Liver (tissue), 9 donors: ENCODE data around the gene LINGO3. TPM values are rescaled to one million over a fixed set of nuclear protein-coding genes. Genes with fewer than 3 reads are reported as not detected.

ENCODE experiments used
- DNase-seq: peaks from one replicate; pipeline ENCODE4 v3.0.0-alpha.2; 2017; ENCODE audit warnings: low spot score
- H3K27ac ChIP-seq, 2 donors: one replicate each; pipeline ENCODE4 v1.7.0; 2013; ENCODE audit warnings: inconsistent platforms in 2 of 2, low read length in 2 of 2, control low read depth in 1 of 2, low read depth in 1 of 2, mild to moderate bottlenecking in 1 of 2
- H3K27me3 ChIP-seq, 4 donors: one replicate each; pipeline versions ENCODE4 v1.6.1 to v1.7.0; 2013; ENCODE audit warnings: low read length in 3 of 4, inconsistent platforms in 1 of 4, mild to moderate bottlenecking in 1 of 4, moderate library complexity in 1 of 4; ENCODE audit not compliant: control insufficient read depth in 4 of 4, insufficient read depth in 4 of 4
- H3K36me3 ChIP-seq, 4 donors: one replicate each; pipeline versions ENCODE4 v1.6.1 to v1.7.0; 2013; ENCODE audit warnings: low read length in 3 of 4, mild to moderate bottlenecking in 3 of 4, low read depth in 1 of 4, moderate library complexity in 1 of 4; ENCODE audit not compliant: control insufficient read depth in 4 of 4, insufficient read depth in 3 of 4
- H3K4me1 ChIP-seq, 4 donors: one replicate each; pipeline versions ENCODE4 v1.6.1 to v1.7.0; 2013; ENCODE audit warnings: low read length in 3 of 4, mild to moderate bottlenecking in 3 of 4, moderate library complexity in 1 of 4; ENCODE audit not compliant: control insufficient read depth in 4 of 4, insufficient read depth in 4 of 4
- H3K4me3 ChIP-seq, 3 donors: one replicate each; pipeline versions ENCODE4 v1.6.1 to v1.7.0; 2013; ENCODE audit warnings: low read length in 3 of 3, control low read depth in 1 of 3, low read depth in 1 of 3, mild to moderate bottlenecking in 1 of 3
- H3K9ac ChIP-seq, 2 donors: one replicate each; pipeline ENCODE4 v1.7.0; 2013; ENCODE audit warnings: low read length in 2 of 2, mild to moderate bottlenecking in 2 of 2, moderate library complexity in 2 of 2, control low read depth in 1 of 2, low read depth in 1 of 2
- H3K9me3 ChIP-seq, 4 donors: one replicate each; pipeline versions ENCODE4 v1.6.1 to v1.7.0; 2013; ENCODE audit warnings: low read length in 3 of 4; ENCODE audit not compliant: control insufficient read depth in 4 of 4
- ATF3 ChIP-seq: IDR thresholded peaks from 2 replicates; pipeline ENCODE4 v1.6.1; 2016; ENCODE audit warnings: antibody characterized with exemption
- CTCF ChIP-seq: fragments of 150-350 bp; IDR thresholded peaks from 2 replicates; pipeline ENCODE4 v1.5.1; 2017; ENCODE audit warnings: improper control_type of control experiment, low read depth, low read length; ENCODE audit not compliant: missing input control
- EGR1 ChIP-seq, 2 donors: IDR thresholded peaks; 2 replicates each; pipeline ENCODE4 v1.6.1; 2016 to 2018; ENCODE audit warnings: antibody characterized with exemption in 2 of 2, low read depth in 2 of 2
- FOXA1 ChIP-seq: IDR thresholded peaks from 2 replicates; pipeline ENCODE4 v1.6.1; 2016; ENCODE audit warnings: antibody characterized with exemption
- FOXA2 ChIP-seq: IDR thresholded peaks from 2 replicates; pipeline ENCODE4 v1.6.1; 2016; ENCODE audit warnings: antibody characterized with exemption
- GABPA ChIP-seq, 2 donors: IDR thresholded peaks in 1 of 2; conservative IDR thresholded peaks in 1 of 2; 2 replicates each; pipeline ENCODE4 v1.6.1; 2016; ENCODE audit warnings: antibody characterized with exemption in 2 of 2, mild to moderate bottlenecking in 1 of 2, moderate library complexity in 1 of 2
- HNF4A ChIP-seq, 2 donors: conservative IDR thresholded peaks; 2 replicates each; pipeline ENCODE4 v1.6.1; 2016; ENCODE audit warnings: antibody characterized with exemption in 2 of 2, mild to moderate bottlenecking in 2 of 2
- HNF4G ChIP-seq: IDR thresholded peaks from 2 replicates; pipeline ENCODE4 v1.6.1; 2016; ENCODE audit warnings: antibody characterized with exemption
- JUND ChIP-seq, 2 donors: IDR thresholded peaks; 2 replicates each; pipeline ENCODE4 v1.6.1; 2016; ENCODE audit warnings: antibody characterized with exemption in 2 of 2
- MAX ChIP-seq: IDR thresholded peaks from 2 replicates; pipeline ENCODE4 v1.6.1; 2016; ENCODE audit warnings: antibody characterized with exemption
- NR2F2 ChIP-seq: IDR thresholded peaks from 2 replicates; pipeline ENCODE4 v1.6.1; 2016; ENCODE audit warnings: antibody characterized with exemption
- RAD21 ChIP-seq, 2 donors: IDR thresholded peaks; 2 replicates each; pipeline ENCODE4 v1.6.1; 2016; ENCODE audit warnings: antibody characterized with exemption in 2 of 2, mild to moderate bottlenecking in 2 of 2
- REST ChIP-seq: IDR thresholded peaks from 2 replicates; pipeline ENCODE4 v1.6.1; 2016; ENCODE audit warnings: antibody characterized with exemption, mild to moderate bottlenecking
- RXRA ChIP-seq, 2 donors: IDR thresholded peaks; 2 replicates each; pipeline ENCODE4 v1.6.1; 2017 to 2018; ENCODE audit warnings: antibody characterized with exemption in 2 of 2, mild to moderate bottlenecking in 1 of 2
- SP1 ChIP-seq: IDR thresholded peaks from 2 replicates; pipeline ENCODE4 v1.6.1; 2018; ENCODE audit warnings: antibody characterized with exemption, mild to moderate bottlenecking
- TAF1 ChIP-seq: conservative IDR thresholded peaks from 2 replicates; pipeline ENCODE4 v1.6.1; 2016; ENCODE audit warnings: antibody characterized with exemption, mild to moderate bottlenecking
- YY1 ChIP-seq: IDR thresholded peaks from 2 replicates; pipeline ENCODE4 v1.6.1; 2016; ENCODE audit warnings: antibody characterized with exemption, mild to moderate bottlenecking
- ZBTB33 ChIP-seq: IDR thresholded peaks from 2 replicates; pipeline ENCODE4 v1.6.1; 2016; ENCODE audit warnings: antibody characterized with exemption
- WGBS: extraction: QIAGEN DNeasy Blood & Tissue Kit; methylation state at CpG from one replicate; pipeline ENCODE4 v1.1.7; 2013; 5-methylcytosine and 5-hydroxymethylcytosine counted together
- polyA plus RNA-seq, 2 donors: library from polyadenylated mRNA; stranded (reverse) in 1 of 2; unstranded in 1 of 2; fragments of 200-250 nt in 1 of 2; fragments of >200 nt in 1 of 2; fragmentation: Nextera tagmentation in 1 of 2; extraction: Ambion mirVana in 1 of 2; gene quantifications; one replicate each; pipeline versions ENCODE4 v1.2.1 to v1.2.3, GENCODE V29; 2013 to 2015
- total RNA-seq, 2 donors: library from RNA; depleted of rRNA; stranded (reverse); fragments of >200 nt; gene quantifications; one replicate each; pipeline ENCODE4 v1.2.3, GENCODE V29; 2014
- donor health status: healthy.
- donor health status: healthy.
- donor health status: healthy.
- donor health status: healthy.
- donor health status: healthy.

The LINGO3 gene
- total and polyA plus RNA-seq, 4 donors, result 0.02 to 0.08 (median 0.07) TPM

GRCh38 chr19:2354670-2355069 is 46.7 kb upstream of the LINGO3 start:
- H3K4me3 ChIP-seq, result no peak overlapping the region
- no peak for TF ChIP-seq SP1
- TF ChIP-seq CTCF, result no peak
- TF ChIP-seq RXRA (IDR thresholded peaks at IDR 0.05), result no peak
- TF ChIP-seq ATF3, result no peak
- TF ChIP-seq GABPA (IDR thresholded peaks at IDR 0.05 in 1 of 2, conservative IDR thresholded peaks at IDR 0.05 in 1 of 2), result no peak
- TF ChIP-seq HNF4G, result no peak
- no peak for TF ChIP-seq JUND (IDR thresholded peaks at IDR 0.05)
- TF ChIP-seq EGR1 (IDR thresholded peaks at IDR 0.05; ENCODE audit: low read depth in 2 of 2), result no peak
- no peak for TF ChIP-seq TAF1
- no peak for TF ChIP-seq HNF4A (conservative IDR thresholded peaks at IDR 0.05)
- no peak for TF ChIP-seq RAD21 (IDR thresholded peaks at IDR 0.05)
- no peak for TF ChIP-seq FOXA1
- no peak for TF ChIP-seq FOXA2
- no peak for TF ChIP-seq ZBTB33
- no peak for TF ChIP-seq MAX
- no peak for TF ChIP-seq NR2F2
- H3K4me1 ChIP-seq, result no peaks in the 10 kb centered on the region
- no peak overlapping the region for H3K27ac ChIP-seq
- H3K9ac ChIP-seq, result no peak overlapping the region
- WGBS, result 93% methylated on average over 17 of the region's 17 CpGs
- no peaks in the 10 kb centered on the region for H3K9me3 ChIP-seq
- DNase-seq, result no peak
- H3K36me3 ChIP-seq, result peaks cover 0 to 22% (median 13%) of the 10 kb centered on the region in 4 donors
- H3K27me3 ChIP-seq, result no peaks in the 10 kb centered on the region

- Histone ChIP-seq H3K27ac (no peak overlapping the region), H3K9ac (no peak overlapping the region), H3K36me3 (peaks cover 0 to 24% (median 14%) of the 10 kb centered on the region in 4 donors), H3K4me1 (no peaks in the 10 kb centered on the region), H3K4me3 (no peak overlapping the region), H3K9me3 (no peaks in the 10 kb centered on the region), H3K27me3 (no peaks in the 10 kb centered on the region)
- 95% methylated on average over 34 of the region's 34 CpGs for WGBS
- DNase-seq, result no peak
- no peak for TF ChIP-seq FOXA2
- TF ChIP-seq GABPA (IDR thresholded peaks at IDR 0.05 in 1 of 2, conservative IDR thresholded peaks at IDR 0.05 in 1 of 2), result no peak
- no peak for TF ChIP-seq HNF4G
- TF ChIP-seq YY1, result no peak
- no peak for TF ChIP-seq NR2F2
- TF ChIP-seq REST, result no peak
- TF ChIP-seq CTCF, result no peak
- TF ChIP-seq FOXA1, result no peak
- no peak for TF ChIP-seq TAF1
- TF ChIP-seq ZBTB33, result no peak
- TF ChIP-seq ATF3, result no peak
Measured at GRCh38 chr19:2353887-2354592, 46.1 kb upstream of the LINGO3 start.
